ENCODE data around the gene ERLEC1. TPM values are rescaled to one million over a fixed set of nuclear protein-coding genes. Genes with fewer than 3 reads are reported as not detected.
A peak's percentile ranks its signal among the peaks of the same experiment; 100 is the strongest.

ERLEC1 gene
- total RNA-seq, 3 donors from 2014 or later = 82.9 to 114 (median 87.1) TPM

DNA sequence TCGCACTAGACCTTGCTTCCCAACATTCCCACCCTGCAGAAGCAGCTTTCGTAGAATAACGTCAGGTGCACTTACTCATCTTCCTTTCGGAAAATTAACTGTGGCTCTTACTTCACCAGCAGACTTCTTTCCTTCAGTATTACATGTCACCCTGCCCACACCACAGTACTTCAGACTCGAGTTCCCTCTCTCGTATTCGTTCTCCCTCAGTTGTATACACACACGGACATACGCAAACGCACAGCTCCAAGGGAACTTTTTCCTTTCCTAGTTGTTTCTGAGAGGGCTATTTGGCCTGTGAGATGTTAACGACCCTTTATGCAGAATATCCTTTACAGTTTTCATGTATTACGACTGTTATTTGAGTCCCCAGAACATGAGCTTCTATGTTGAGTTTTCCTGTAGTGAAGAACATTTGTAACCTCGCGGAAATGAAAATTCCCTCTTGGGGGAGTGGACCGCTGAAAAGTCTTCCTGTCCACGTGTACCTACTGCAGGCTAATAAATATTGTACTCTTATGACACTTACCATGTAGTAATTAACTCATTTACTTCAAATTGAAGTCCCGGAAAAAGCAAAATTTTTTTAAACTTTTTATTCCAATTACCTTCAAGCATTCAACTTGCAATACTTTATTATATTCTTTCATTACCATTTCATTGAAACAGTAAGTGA, 908 bp downstream of the ERLEC1 start:
- Histone ChIP-seq H3K27ac (peak overlapping the region; percentile 84 to 86), H3K36me3 (no peaks in the 10 kb centered on the region), H3K4me1 (peaks cover 3 to 10% of the 10 kb centered on the region in 2 donors), H3K27me3 (no peaks in the 10 kb centered on the region), H3K4me3 (peak overlapping the region; percentile 75 to 84 (median 76)), H3K9me3 (no peaks in the 10 kb centered on the region)
- TF ChIP-seq, protein P1, sequence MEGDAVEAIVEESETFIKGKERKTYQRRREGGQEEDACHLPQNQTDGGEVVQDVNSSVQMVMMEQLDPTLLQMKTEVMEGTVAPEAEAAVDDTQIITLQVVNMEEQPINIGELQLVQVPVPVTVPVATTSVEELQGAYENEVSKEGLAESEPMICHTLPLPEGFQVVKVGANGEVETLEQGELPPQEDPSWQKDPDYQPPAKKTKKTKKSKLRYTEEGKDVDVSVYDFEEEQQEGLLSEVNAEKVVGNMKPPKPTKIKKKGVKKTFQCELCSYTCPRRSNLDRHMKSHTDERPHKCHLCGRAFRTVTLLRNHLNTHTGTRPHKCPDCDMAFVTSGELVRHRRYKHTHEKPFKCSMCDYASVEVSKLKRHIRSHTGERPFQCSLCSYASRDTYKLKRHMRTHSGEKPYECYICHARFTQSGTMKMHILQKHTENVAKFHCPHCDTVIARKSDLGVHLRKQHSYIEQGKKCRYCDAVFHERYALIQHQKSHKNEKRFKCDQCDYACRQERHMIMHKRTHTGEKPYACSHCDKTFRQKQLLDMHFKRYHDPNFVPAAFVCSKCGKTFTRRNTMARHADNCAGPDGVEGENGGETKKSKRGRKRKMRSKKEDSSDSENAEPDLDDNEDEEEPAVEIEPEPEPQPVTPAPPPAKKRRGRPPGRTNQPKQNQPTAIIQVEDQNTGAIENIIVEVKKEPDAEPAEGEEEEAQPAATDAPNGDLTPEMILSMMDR (IDR thresholded peaks at IDR 0.05) = no peak
- TF ChIP-seq POLR2AphosphoS5 (IDR thresholded peaks at IDR 0.05) (no peak), POLR2A (IDR thresholded peaks at IDR 0.05) (no peak)
- intact Hi-C loops (cut with DNase I; ENCODE audit: low total_unique reads) = loop anchor here (5.0 kb wide), 1 partner anchor 185 kb away; the partner anchor contains the start of gene PSME4
- DNase-seq (ENCODE audit: low spot score in 2 of 2) = no peak

DNA sequence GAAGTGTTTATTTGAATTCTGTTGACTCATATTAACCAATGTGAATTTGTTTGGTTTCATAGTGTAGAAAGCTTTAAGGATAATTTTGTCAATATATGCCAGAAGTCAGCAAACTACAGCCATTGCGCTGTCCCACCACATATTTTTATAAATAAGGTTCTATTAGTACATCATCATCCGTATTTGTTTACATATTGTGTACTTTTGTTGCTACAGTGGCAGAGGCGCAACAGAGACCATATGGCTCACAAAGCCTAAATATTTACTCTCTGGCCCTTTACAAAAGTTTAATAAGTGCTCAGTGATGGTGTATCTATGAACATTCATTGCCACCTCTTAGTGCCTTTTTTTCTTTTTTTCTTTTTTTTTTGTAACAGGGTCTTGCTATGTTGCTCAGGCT, 6.4 kb downstream of the ERLEC1 start:
- Histone ChIP-seq H3K4me3 (no peak overlapping the region), H3K27ac (no peak overlapping the region), H3K9me3 (no peaks in the 10 kb centered on the region), H3K4me1 (no peaks in the 10 kb centered on the region), H3K27me3 (no peaks in the 10 kb centered on the region), H3K36me3 (no peaks in the 10 kb centered on the region)
- no peak for DNase-seq (ENCODE audit: low spot score in 2 of 2)
- intact Hi-C loops (cut with DNase I; ENCODE audit: low total_unique reads) = no loop called here
- TF ChIP-seq, protein P1 (IDR thresholded peaks at IDR 0.05) = no peak
- no peak for TF ChIP-seq POLR2A (IDR thresholded peaks at IDR 0.05)
- TF ChIP-seq POLR2AphosphoS5 (IDR thresholded peaks at IDR 0.05) = no peak

DNA sequence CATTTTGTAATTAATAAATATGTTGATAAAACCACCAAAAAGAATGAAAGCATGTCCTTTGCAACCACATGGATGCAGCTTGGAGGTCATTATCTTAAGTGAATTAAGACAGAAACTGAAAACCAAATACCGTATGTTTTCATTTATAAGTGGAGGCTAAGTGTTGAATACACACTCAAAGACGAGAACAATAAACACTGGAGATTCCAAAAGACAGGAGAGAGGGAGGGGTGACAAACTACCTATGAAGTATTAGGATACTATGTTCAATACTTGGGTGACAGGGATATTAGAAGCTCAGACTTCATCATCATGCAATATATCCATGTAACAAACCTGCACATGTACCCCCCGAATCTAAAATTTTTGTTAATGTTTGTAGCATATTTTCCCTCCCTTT, 7.0 kb downstream of the ERLEC1 start:
- H3K27me3 ChIP-seq = no peaks in the 10 kb centered on the region
- no peak overlapping the region for H3K4me3 ChIP-seq
- TF ChIP-seq POLR2AphosphoS5 (IDR thresholded peaks at IDR 0.05) = no peak
- TF ChIP-seq, protein P1 (IDR thresholded peaks at IDR 0.05) = no peak
- TF ChIP-seq POLR2A (IDR thresholded peaks at IDR 0.05) = no peak
- H3K27ac ChIP-seq = no peak overlapping the region
- DNase-seq (ENCODE audit: low spot score in 2 of 2) = no peak
- intact Hi-C loops (cut with DNase I; ENCODE audit: low total_unique reads) = no loop called here
- no peaks in the 10 kb centered on the region for H3K4me1 ChIP-seq
- H3K36me3 ChIP-seq = no peaks in the 10 kb centered on the region
- H3K9me3 ChIP-seq = no peaks in the 10 kb centered on the region

DNA sequence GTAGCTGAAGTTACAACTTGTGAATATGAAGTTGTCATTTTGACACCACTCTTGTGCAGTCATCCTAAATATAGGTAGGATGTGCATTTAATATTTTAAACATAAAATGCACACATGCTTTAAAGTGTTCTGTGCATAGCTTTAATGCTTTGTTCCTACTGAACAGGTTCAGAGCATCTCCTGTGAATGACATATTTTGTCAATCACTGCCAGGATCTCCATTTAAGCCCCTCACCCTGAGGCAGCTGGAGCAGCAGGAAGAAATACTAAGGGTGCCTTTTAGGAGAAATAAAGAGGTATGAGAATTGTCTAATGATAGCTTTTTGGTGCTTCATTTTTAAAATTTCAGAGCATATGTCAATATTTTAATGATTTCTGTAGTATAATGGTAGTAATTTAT, 14.7 kb downstream of the ERLEC1 start:
- H3K27me3 ChIP-seq = no peaks in the 10 kb centered on the region
- H3K4me3 ChIP-seq = no peak overlapping the region
- no peak for DNase-seq (ENCODE audit: low spot score in 2 of 2)
- TF ChIP-seq POLR2A (IDR thresholded peaks at IDR 0.05) = no peak
- no peak for TF ChIP-seq POLR2AphosphoS5 (IDR thresholded peaks at IDR 0.05)
- TF ChIP-seq, protein P1 (IDR thresholded peaks at IDR 0.05) = no peak
- no peaks in the 10 kb centered on the region for H3K4me1 ChIP-seq
- H3K9me3 ChIP-seq = no peaks in the 10 kb centered on the region
- intact Hi-C loops (cut with DNase I; ENCODE audit: low total_unique reads) = no loop called here
- no peak overlapping the region for H3K27ac ChIP-seq
- H3K36me3 ChIP-seq = no peaks in the 10 kb centered on the region

DNA sequence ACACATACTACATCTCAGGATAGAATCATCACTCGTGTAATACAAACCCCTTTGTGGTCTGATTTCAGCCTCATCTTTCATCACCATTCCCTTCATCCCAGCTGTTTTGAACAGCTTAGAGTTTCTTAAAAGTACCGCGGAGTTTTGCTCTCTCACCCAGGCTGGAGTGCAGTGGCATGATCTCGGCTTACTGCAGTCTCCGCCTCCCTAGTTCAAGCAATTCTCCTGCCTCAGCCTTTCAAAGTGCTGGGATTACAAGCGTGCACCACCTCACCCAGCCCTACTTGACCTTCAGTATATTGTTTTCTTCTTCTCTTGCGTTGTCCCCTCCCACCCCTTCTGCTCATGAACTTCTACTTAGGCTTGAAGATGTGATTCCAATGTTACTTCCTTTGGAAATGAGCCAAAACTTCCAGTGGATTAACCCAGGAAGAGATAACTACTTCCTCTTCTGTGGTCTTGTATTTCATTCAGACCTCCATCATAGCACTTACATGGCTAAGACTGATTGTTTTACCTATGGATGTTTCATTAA, 15.8 kb downstream of the ERLEC1 start:
- Histone ChIP-seq H3K27ac (no peak overlapping the region), H3K27me3 (no peaks in the 10 kb centered on the region), H3K4me3 (no peak overlapping the region), H3K9me3 (no peaks in the 10 kb centered on the region), H3K4me1 (no peaks in the 10 kb centered on the region), H3K36me3 (peaks cover 4% of the 10 kb centered on the region)
- DNase-seq (ENCODE audit: low spot score in 2 of 2) = no peak
- TF ChIP-seq POLR2A (IDR thresholded peaks at IDR 0.05) = no peak
- intact Hi-C loops (cut with DNase I; ENCODE audit: low total_unique reads) = no loop called here

All from breast epithelium (tissue), 4 donors.